Nephron progenitor cell (in vitro differentiated cells): ENCODE results near the gene MACROD2.

ENCODE experiments used
- DNase-seq: peaks from one replicate; pipeline ENCODE4 v3.0.0; 2021
- H3K27ac Mint-ChIP-seq: 2 replicates; pipeline ENCODE4 v1.8.0; 2021; ENCODE audit warnings: mild to moderate bottlenecking, moderate library complexity, mixed read lengths
- H3K27me3 Mint-ChIP-seq: 2 replicates; pipeline ENCODE4 v1.8.0; 2021; ENCODE audit warnings: mild to moderate bottlenecking, low read depth, mixed read lengths; ENCODE audit not compliant: poor library complexity
- H3K36me3 Mint-ChIP-seq: 2 replicates; pipeline ENCODE4 v1.8.0; 2021; ENCODE audit warnings: low read depth, mixed read lengths
- H3K4me1 Mint-ChIP-seq: 2 replicates; pipeline ENCODE4 v1.8.0; 2021; ENCODE audit warnings: mixed read lengths
- H3K4me3 Mint-ChIP-seq: 2 replicates; pipeline ENCODE4 v1.8.0; 2021; ENCODE audit warnings: mild to moderate bottlenecking, moderate library complexity, mixed read lengths
- H3K9me3 Mint-ChIP-seq: 2 replicates; pipeline ENCODE4 v1.8.0; 2021; ENCODE audit warnings: mild to moderate bottlenecking, moderate library complexity, mixed read lengths
- CTCF ChIP-seq: fragments of 200-600 bp; sonication (generic); IDR thresholded peaks from 2 replicates; pipeline ENCODE4 v1.5.0; 2021; ENCODE audit warnings: antibody characterized with exemption

MACROD2 gene

DNA sequence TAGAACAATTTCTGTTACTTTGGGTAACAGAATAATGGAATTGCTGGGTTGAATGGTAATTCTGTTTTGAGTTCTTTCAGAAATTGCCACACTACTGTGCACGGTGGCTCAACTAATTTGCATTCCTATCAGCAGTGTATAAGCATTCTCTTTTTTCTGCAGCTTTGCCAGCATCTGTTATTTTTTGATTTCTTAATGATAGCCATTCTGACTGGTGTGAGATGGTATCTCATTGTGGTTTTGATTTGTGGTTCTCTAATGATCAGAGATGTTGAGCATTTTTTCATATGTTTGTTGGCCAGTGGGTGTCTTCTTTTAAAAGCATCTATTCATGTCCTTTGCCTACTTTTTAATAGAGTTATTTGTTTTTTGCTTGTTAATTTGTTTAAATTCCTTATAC, 1731.1 kb downstream of the MACROD2 start:
- H3K4me1 Mint-ChIP-seq: no peaks in the 10 kb centered on the region
- peaks cover 27% of the 10 kb centered on the region for H3K9me3 Mint-ChIP-seq
- no peak overlapping the region for H3K27ac Mint-ChIP-seq
- H3K36me3 Mint-ChIP-seq: no peaks in the 10 kb centered on the region
- H3K4me3 Mint-ChIP-seq: no peak overlapping the region
- no peak for TF ChIP-seq CTCF
- H3K27me3 Mint-ChIP-seq: peaks cover 3% of the 10 kb centered on the region
- DNase-seq: no peak

DNA sequence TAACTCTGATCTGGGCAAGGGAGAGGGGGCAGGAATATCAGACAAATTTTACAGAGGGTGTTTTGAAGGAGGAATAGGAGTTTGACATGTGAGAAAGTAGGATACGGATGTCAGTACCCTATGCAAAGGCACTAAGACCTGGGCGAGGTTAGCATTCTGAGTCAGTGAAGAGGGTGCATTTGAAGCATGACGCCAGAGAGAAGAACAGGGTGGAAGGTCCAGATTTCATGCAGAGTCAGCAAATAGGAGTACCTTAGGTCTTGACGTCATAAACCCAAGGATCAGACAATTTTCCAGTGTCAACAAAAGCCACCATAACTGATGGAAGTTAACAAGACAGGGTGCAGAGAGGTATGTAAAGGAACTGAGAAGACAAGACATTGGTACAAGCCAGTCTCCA, 1738.7 kb downstream of the MACROD2 start:
- no peak for DNase-seq
- no peaks in the 10 kb centered on the region for H3K36me3 Mint-ChIP-seq
- H3K27me3 Mint-ChIP-seq: no peaks in the 10 kb centered on the region
- no peak overlapping the region for H3K4me3 Mint-ChIP-seq
- H3K9me3 Mint-ChIP-seq: peaks cover 10% of the 10 kb centered on the region
- no peak overlapping the region for H3K27ac Mint-ChIP-seq
- no peaks in the 10 kb centered on the region for H3K4me1 Mint-ChIP-seq
- TF ChIP-seq CTCF: no peak

GRCh38 chr20:15739035-15739434, 1743.7 kb downstream of the MACROD2 start:
- Mint-ChIP-seq H3K27me3 (no peaks in the 10 kb centered on the region), H3K4me3 (no peak overlapping the region), H3K36me3 (no peaks in the 10 kb centered on the region), H3K9me3 (no peaks in the 10 kb centered on the region), H3K27ac (no peak overlapping the region), H3K4me1 (peaks cover 5% of the 10 kb centered on the region)
- no peak for DNase-seq
- no peak for TF ChIP-seq CTCF

DNA sequence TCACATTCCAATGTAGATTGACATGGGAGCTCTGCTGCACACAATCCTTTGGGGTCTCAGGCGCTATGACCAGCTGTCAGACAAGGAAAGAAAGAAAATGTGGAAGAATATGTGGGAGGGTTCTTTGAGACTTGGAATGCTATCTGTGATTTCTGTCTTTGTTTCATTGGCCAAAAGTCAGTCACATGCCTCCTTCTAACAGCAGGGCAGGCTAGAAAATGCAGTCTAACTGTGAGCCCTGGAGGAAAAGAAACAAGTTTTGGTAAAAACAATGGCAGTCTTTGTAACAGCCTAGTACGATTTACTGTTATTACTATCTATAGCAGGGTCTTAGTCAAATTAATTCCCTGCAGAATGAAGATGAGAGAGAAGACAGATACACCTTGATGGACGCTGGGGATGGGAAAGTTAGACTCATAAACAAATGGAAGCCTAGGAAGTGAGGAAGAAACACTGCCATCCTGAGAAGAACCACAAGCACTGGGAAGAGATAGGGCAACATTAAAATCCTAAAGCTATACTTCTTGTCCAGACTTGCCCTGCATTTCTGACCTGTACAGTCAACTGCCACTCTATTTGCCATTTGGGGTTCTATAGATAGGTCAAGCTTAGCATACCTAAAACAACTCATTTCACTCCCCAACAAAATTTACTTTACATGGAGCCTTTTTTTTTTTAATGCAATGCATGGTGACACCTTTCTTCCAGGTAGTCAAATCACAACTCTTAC, 1744.9 kb downstream of the MACROD2 start:
- DNase-seq: no peak
- Mint-ChIP-seq H3K9me3 (no peaks in the 10 kb centered on the region), H3K36me3 (no peaks in the 10 kb centered on the region)

DNA sequence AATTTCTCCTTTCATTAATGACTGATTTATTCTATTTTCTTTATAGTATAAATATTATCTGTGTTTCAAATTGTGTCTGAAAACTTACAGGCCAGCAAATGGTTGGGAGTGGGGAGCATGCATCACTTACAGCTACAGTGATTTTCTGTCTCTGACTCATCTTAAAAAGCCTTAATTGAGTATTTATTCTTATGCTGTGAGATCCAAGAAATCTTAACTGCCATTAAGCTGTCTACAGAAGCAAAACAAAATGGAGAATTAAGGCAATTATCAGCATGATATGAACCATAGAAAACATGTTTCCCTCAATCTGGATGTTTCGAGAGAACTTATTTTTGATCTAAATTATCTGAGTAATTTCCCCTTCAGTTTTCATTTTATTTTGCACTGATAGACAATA, 1746.8 kb downstream of the MACROD2 start:
- no peak for DNase-seq
- H3K4me3 Mint-ChIP-seq: no peak overlapping the region
- TF ChIP-seq CTCF: no peak
- H3K4me1 Mint-ChIP-seq: peaks cover 5% of the 10 kb centered on the region
- peaks cover 3% of the 10 kb centered on the region for H3K27me3 Mint-ChIP-seq
- no peak overlapping the region for H3K27ac Mint-ChIP-seq
- no peaks in the 10 kb centered on the region for H3K36me3 Mint-ChIP-seq
- peaks cover 6% of the 10 kb centered on the region for H3K9me3 Mint-ChIP-seq

More for the DNA sequence above, 1744.9 kb downstream of the MACROD2 start:
- no peaks in the 10 kb centered on the region for H3K27me3 Mint-ChIP-seq
- TF ChIP-seq CTCF: no peak
- peaks cover 5% of the 10 kb centered on the region for H3K4me1 Mint-ChIP-seq
- H3K4me3 Mint-ChIP-seq: no peak overlapping the region
- no peak overlapping the region for H3K27ac Mint-ChIP-seq

- no peak for TF ChIP-seq CTCF
- peaks cover 3% of the 10 kb centered on the region for H3K27me3 Mint-ChIP-seq
- H3K36me3 Mint-ChIP-seq: no peaks in the 10 kb centered on the region
- no peak overlapping the region for H3K27ac Mint-ChIP-seq
- H3K4me3 Mint-ChIP-seq: no peak overlapping the region
- peaks cover 12% of the 10 kb centered on the region for H3K9me3 Mint-ChIP-seq
- H3K4me1 Mint-ChIP-seq: peaks cover 5% of the 10 kb centered on the region
- no peak for DNase-seq
These were observed 1747.3 kb downstream of the MACROD2 start for GRCh38 chr20:15742627-15743026.
